GM12865 (cell line): ENCODE measurements around the gene AFF2.

Experiments used
- DNase-seq: peaks from one replicate; pipeline ENCODE4 v3.0.0; 2010; ENCODE audit warnings: low read depth
- H3K4me3 ChIP-seq: 2 replicates; pipeline ENCODE4 v1.5.1; 2011; ENCODE audit warnings: mild to moderate bottlenecking, low read depth, low read length, control low read depth
- TF ChIP-seq, protein P1 (sequence below): IDR thresholded peaks from 2 replicates; pipeline ENCODE4 v1.5.1; 2011; ENCODE audit warnings: low read length, control low read depth, low read depth, inconsistent platforms; ENCODE audit not compliant: insufficient read depth; ENCODE audit errors: missing control alignments

The AFF2 gene

DNA sequence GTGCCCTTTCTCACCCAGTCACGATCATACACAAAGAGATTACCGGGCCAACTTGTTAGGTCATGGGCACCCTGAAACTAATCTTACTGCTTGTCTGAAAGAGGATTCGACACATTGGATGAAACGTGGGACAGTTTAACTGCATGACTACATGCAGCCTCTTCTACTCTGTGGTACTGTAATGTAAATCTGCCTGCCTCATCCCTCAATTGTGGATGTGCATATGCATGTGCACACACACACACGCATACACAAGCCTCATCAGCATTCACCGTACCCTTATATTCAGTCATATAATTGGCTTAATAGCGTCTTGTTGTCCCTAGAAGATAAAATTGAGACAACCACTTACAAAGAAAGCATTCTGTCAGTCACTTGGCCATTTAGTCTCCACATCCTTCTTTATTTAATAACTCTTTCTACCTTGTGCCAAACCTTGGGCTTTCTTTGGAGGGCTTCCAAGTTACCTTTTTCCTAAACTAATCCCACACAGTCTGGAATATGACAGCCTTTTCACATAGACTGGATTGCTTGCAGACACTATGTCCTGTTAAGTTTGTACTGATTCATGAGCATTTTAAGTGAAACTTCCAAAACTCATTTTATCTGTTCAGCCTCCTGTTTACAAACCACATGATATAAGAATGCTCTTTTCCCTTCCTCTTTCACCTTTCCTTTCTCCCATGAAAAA, 132.9 kb downstream of the AFF2 start:
- H3K4me3 ChIP-seq = no peak overlapping the region
- TF ChIP-seq, protein P1, sequence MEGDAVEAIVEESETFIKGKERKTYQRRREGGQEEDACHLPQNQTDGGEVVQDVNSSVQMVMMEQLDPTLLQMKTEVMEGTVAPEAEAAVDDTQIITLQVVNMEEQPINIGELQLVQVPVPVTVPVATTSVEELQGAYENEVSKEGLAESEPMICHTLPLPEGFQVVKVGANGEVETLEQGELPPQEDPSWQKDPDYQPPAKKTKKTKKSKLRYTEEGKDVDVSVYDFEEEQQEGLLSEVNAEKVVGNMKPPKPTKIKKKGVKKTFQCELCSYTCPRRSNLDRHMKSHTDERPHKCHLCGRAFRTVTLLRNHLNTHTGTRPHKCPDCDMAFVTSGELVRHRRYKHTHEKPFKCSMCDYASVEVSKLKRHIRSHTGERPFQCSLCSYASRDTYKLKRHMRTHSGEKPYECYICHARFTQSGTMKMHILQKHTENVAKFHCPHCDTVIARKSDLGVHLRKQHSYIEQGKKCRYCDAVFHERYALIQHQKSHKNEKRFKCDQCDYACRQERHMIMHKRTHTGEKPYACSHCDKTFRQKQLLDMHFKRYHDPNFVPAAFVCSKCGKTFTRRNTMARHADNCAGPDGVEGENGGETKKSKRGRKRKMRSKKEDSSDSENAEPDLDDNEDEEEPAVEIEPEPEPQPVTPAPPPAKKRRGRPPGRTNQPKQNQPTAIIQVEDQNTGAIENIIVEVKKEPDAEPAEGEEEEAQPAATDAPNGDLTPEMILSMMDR = no peak

DNA sequence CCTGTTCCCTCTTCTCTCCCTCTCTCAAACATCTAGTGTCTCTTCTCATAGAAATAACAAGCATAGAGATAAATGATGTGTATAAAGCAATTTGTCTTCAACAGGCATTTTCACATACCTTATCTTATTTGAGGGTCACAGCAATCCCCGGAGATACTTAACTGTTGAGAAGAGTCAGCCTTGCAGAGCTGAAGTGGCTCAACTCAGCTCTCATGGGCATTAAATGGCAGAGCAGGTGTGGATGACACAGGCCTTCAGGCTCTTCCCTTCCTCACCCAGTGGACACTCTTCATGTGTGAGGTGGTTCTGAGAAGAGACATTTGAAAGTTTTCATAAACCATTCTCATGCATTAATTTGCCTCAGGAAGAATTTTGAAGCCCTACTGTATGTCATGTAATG, 134.2 kb downstream of the AFF2 start:
- no peak for DNase-seq
- TF ChIP-seq, protein P1 = no peak
- H3K4me3 ChIP-seq = no peak overlapping the region

More for the DNA sequence above, 132.9 kb downstream of the AFF2 start:
- no peak for DNase-seq

DNA sequence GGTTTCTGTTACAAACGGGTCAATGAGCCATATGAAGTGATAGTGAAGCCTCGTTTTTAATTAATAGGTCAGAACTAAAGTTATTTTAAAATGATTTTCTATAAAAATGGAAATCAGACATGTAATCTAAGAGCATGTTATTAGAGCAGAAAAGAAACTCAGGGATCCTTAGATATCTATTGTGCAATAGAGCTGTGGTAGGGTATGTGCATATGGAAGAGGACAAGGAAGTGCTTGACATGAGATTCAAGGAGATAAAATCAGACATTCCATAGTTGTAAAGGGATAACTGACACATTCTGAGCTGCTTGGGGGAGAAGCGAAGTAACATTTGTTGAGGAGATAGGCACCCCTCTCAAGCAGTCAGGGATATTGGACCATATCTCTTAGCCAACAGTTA, 143.0 kb downstream of the AFF2 start:
- DNase-seq = no peak
- TF ChIP-seq, protein P1 = no peak
- no peak overlapping the region for H3K4me3 ChIP-seq

DNA sequence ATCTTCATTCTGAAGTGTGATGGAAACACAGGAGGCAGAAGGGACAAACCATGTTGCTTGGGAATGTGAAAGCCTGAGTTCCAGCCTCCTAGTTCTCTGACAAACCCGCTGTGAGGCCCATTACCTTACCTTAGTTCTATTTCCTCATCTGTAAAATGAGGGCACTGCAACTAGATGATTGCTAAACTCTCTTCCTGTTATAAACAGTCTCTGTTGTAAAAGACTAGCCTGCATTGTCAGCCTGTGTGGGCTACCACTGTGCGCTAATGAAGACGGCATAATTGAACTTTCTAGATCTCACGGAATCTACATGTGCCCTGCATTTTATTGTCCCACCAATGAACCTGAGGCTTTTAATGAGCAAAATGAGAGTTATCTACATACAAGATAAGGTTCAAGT, 147.2 kb downstream of the AFF2 start:
- TF ChIP-seq, protein P1 = no peak
- DNase-seq = no peak
- no peak overlapping the region for H3K4me3 ChIP-seq

DNA sequence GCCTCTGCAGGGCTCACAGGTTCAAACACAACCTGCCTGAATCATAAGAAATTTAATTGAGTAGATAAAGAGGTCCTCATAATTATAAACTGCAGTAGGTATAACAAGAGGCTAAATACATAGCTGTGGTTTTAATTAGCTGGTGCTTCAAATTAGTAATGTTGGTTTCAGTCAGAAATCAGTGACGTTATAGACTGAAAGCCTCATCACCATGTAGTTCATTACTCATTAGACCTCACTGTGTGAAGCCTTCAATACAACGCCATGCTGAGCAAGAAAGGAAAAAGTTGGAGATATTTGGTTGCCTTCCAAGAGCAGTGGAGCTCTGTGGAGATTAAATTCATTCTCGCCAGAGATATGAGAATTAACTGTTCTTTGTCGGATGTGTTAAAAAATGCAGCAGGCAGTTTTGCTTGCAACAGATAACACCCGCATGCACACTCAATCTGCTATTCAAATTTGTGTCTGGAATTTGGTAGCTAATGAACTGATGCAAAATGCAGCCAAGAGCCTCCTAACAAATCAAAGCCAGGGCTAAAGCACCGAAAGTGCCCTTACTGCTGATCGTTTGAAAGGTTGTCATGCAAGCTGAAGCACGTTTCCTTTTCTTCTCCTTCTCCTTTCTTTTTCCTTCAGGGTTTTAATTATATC, 148.9 kb downstream of the AFF2 start:
- no peak for DNase-seq
- TF ChIP-seq, protein P1 = no peak
- H3K4me3 ChIP-seq = no peak overlapping the region

DNA sequence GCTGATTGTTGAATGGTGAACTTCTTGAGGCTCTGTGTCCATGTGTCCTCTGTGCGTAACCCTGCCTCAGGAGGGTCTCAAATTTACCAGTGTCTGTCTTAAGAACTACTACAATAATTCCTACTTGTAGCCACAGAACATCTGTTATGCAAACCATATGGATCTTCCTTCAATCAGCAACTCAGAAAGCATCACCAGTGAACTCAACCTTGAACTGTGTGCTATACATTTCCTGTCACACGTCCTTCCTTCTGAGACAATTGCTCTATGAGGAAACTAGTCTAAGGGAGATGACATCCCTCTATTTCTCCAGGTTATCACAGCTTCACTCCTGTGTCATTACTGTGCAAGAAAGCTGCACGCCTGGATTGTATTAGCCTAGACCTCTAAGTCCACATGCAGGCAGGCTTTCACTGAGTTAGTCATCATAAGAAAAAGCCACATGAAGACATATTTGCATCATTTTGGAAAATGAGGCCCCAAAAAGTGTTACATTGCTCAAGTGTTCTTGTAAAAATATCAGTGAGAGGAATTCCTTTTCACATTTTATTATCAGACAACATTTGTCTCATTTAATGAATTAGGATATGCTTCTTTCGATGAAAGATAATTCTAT, 157.8 kb downstream of the AFF2 start:
- no peak overlapping the region for H3K4me3 ChIP-seq
- DNase-seq = no peak
- TF ChIP-seq, protein P1 = no peak
